Fibroblast of lung (primary cell): ENCODE results near the gene MB21D2. TPM values are rescaled to one million over a fixed set of nuclear protein-coding genes. Genes with fewer than 3 reads are reported as not detected.

Experiments
- DNase-seq, 2 donors: peaks; one replicate each; pipeline versions ENCODE4 v3.0.0 to v3.0.0-alpha.2; 2010; ENCODE audit warnings: low read depth in 2 of 2
- H2AFZ ChIP-seq: 2 replicates; pipeline ENCODE4 v1.5.1; 2012; ENCODE audit warnings: low read length, control low read depth, inconsistent platforms
- H3K27ac ChIP-seq: 2 replicates; pipeline ENCODE4 v1.5.1; 2011; ENCODE audit warnings: low read length, control low read depth; ENCODE audit not compliant: insufficient read depth
- H3K27me3 ChIP-seq: 2 replicates; pipeline ENCODE4 v1.5.1; 2011; ENCODE audit warnings: mild to moderate bottlenecking, low read length; ENCODE audit not compliant: control insufficient read depth, insufficient read depth
- H3K36me3 ChIP-seq: 2 replicates; pipeline ENCODE4 v1.5.1; 2011; ENCODE audit warnings: low read length; ENCODE audit not compliant: control insufficient read depth, insufficient read depth
- H3K4me1 ChIP-seq: 2 replicates; pipeline ENCODE4 v1.5.1; 2011; ENCODE audit warnings: low read length; ENCODE audit not compliant: control insufficient read depth, insufficient read depth; ENCODE audit errors: extremely low read depth
- H3K4me2 ChIP-seq: 2 replicates; pipeline ENCODE4 v1.5.1; 2011; ENCODE audit warnings: low read length, control low read depth; ENCODE audit not compliant: insufficient read depth; ENCODE audit errors: extremely low read depth
- H3K4me3 ChIP-seq, 4 experiments: fragments of 200-600 bp in 1 of 4; sonication (generic) in 1 of 4; replicated peaks in 1 of 4; 2 replicates each; pipeline ENCODE4 v1.5.1; 2011 to 2016; ENCODE audit warnings: low read length in 4 of 4, low read depth in 3 of 4, mild to moderate bottlenecking in 3 of 4, control low read depth in 2 of 4, inconsistent platforms in 1 of 4, mixed read lengths in 1 of 4; ENCODE audit not compliant: insufficient read depth in 1 of 4; ENCODE audit errors: control extremely low read depth in 1 of 4
- H3K79me2 ChIP-seq: 2 replicates; pipeline ENCODE4 v1.5.1; 2012; ENCODE audit warnings: mild to moderate bottlenecking, low read length, inconsistent platforms; ENCODE audit not compliant: control insufficient read depth, insufficient read depth
- H3K9ac ChIP-seq: 2 replicates; pipeline ENCODE4 v1.5.1; 2011; ENCODE audit warnings: mild to moderate bottlenecking, low read length, control low read depth; ENCODE audit not compliant: insufficient read depth
- H3K9me3 ChIP-seq: 2 replicates; pipeline ENCODE4 v1.5.1; 2012; ENCODE audit warnings: low read depth, low read length; ENCODE audit not compliant: control insufficient read depth, insufficient read depth
- H4K20me1 ChIP-seq: 2 replicates; pipeline ENCODE4 v1.5.1; 2011; ENCODE audit warnings: low read length; ENCODE audit not compliant: control insufficient read depth, insufficient read depth; ENCODE audit errors: extremely low read depth
- EZH2 ChIP-seq: IDR thresholded peaks from 2 replicates; pipeline ENCODE4 v1.5.1; 2012; ENCODE audit warnings: low read length, control low read depth, mild to moderate bottlenecking; ENCODE audit errors: missing control alignments
- polyA plus RNA-seq, 2 donors: library from polyadenylated mRNA; depleted of rRNA in 1 of 2; stranded (reverse) in 1 of 2; unstranded in 1 of 2; fragments of >200 nt; gene quantifications; 2 replicates each; pipeline ENCODE4 v1.2.1, GENCODE V29; 2011 to 2012; ENCODE audit warnings: missing spikeins in 1 of 2
- total RNA-seq: library from RNA; depleted of rRNA; stranded (reverse); fragments of >200 nt; gene quantifications from 2 replicates; pipeline ENCODE4 v1.2.1, GENCODE V29; 2014
- TF ChIP-seq, protein P1 (sequence below), 2 donors: IDR thresholded peaks in 1 of 2; conservative IDR thresholded peaks in 1 of 2; 1 replicate in 1 of 2; 2 replicates in 1 of 2; pipeline ENCODE4 v1.5.1; 2011 to 2012; ENCODE audit warnings: low read length in 2 of 2, control low read depth in 1 of 2, inconsistent platforms in 1 of 2, low read depth in 1 of 2, mild to moderate bottlenecking in 1 of 2

MB21D2 gene
- total and polyA plus RNA-seq, 2 donors (not counting 1 experiment from before 2014, with no cell fraction given) = 3.5 to 11.4 TPM

DNA sequence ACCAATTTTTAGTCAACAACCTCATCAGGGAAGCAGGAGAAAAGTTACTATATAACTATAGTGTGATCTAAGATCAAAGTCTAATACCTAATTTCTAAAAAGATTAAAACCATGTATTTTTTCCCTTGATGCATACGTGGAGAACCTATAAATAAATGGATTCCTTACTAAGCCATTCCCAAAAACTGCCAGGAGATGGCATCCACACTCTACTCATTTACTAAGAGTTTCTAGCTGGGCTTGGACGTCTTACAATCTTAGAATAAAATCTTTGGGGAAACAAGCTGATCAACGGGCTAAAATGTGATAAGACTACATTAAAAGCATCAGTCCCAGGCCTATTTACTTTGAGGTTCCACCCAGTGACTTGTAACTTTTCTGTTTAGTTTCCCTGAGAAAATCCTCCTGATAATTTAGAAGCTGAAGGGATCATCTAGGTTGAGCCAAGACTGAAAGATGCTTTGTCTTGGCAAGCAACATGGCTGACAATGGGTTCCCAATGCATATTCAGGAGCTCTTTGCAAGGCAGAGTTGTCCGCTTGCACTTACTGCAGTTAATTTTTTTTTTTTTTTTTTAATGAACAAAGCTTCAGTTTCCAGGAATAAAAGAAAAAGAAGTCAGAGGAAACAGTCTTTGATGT is 104.8 kb downstream of the MB21D2 start:
- Histone ChIP-seq H3K27ac (no peak overlapping the region), H3K9me3 (no peaks in the 10 kb centered on the region), H4K20me1 (no peaks in the 10 kb centered on the region), H2AFZ (no peak overlapping the region), H3K4me3 (no peak overlapping the region), H3K79me2 (peaks cover 12% of the 10 kb centered on the region), H3K36me3 (no peaks in the 10 kb centered on the region), H3K9ac (no peak overlapping the region), H3K4me1 (peaks cover 15% of the 10 kb centered on the region), H3K4me2 (no peak overlapping the region), H3K27me3 (no peaks in the 10 kb centered on the region)
- peak; percentile 52 to 80 for DNase-seq
- TF ChIP-seq EZH2 = no peak
- TF ChIP-seq, protein P1, sequence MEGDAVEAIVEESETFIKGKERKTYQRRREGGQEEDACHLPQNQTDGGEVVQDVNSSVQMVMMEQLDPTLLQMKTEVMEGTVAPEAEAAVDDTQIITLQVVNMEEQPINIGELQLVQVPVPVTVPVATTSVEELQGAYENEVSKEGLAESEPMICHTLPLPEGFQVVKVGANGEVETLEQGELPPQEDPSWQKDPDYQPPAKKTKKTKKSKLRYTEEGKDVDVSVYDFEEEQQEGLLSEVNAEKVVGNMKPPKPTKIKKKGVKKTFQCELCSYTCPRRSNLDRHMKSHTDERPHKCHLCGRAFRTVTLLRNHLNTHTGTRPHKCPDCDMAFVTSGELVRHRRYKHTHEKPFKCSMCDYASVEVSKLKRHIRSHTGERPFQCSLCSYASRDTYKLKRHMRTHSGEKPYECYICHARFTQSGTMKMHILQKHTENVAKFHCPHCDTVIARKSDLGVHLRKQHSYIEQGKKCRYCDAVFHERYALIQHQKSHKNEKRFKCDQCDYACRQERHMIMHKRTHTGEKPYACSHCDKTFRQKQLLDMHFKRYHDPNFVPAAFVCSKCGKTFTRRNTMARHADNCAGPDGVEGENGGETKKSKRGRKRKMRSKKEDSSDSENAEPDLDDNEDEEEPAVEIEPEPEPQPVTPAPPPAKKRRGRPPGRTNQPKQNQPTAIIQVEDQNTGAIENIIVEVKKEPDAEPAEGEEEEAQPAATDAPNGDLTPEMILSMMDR (conservative IDR thresholded peaks at IDR 0.05 in 1 of 2, IDR thresholded peaks at IDR 0.05 in 1 of 2; ENCODE audit: low read depth in 1 of 2, low read length in 2 of 2) = peak; percentile 71 to 74

DNA sequence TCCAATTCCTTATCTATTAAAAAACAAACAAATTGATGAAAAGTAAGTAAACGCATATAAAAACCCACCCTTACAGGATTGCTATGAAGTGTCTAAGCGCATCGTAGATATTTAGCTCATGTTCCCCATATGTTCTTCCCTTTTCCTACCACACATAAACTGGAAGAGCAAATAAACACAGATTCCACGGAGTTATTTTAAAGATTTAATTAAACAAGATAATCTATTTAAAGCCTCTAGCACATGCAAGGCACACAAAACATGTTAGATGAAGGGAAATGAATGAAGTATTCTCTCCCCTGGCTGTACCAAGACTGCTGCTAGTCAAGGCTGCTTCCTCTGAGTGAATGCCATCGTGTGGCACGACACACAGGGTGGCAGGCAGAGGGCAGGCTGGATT is 111.9 kb downstream of the MB21D2 start:
- Histone ChIP-seq H3K9ac (no peak overlapping the region), H3K27me3 (no peaks in the 10 kb centered on the region), H3K4me2 (no peak overlapping the region), H3K9me3 (no peaks in the 10 kb centered on the region), H3K36me3 (no peaks in the 10 kb centered on the region), H2AFZ (no peak overlapping the region), H3K4me1 (no peaks in the 10 kb centered on the region), H4K20me1 (no peaks in the 10 kb centered on the region), H3K4me3 (no peak overlapping the region), H3K79me2 (no peaks in the 10 kb centered on the region), H3K27ac (no peak overlapping the region)
- no peak for DNase-seq
- TF ChIP-seq, protein P1 (conservative IDR thresholded peaks at IDR 0.05 in 1 of 2, IDR thresholded peaks at IDR 0.05 in 1 of 2; ENCODE audit: low read depth in 1 of 2, low read length in 2 of 2) = no peak
- no peak for TF ChIP-seq EZH2

DNA sequence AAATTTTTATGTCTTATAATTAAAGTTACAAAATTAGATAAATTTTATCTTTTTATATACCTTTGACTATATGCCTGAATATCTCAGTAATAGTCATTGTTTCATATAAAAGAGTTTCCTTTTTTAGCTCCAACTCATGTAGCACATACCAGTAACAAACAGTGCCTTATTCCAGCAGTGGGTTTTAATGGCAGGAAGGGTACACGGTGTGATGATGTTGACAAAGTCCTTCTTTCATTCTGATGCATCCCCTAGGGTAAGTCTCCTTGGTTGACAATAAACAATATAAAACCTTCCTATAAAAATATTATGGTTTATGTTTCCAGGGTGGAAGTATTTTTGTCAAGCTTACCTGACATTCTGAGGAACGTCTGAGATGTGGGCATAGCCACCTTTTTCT is 113.2 kb downstream of the MB21D2 start:
- Histone ChIP-seq H3K79me2 (no peaks in the 10 kb centered on the region), H3K36me3 (no peaks in the 10 kb centered on the region), H3K27me3 (no peaks in the 10 kb centered on the region), H3K27ac (no peak overlapping the region), H3K4me1 (no peaks in the 10 kb centered on the region), H3K9ac (no peak overlapping the region), H3K4me3 (no peak overlapping the region), H4K20me1 (no peaks in the 10 kb centered on the region), H3K9me3 (no peaks in the 10 kb centered on the region), H3K4me2 (no peak overlapping the region), H2AFZ (no peak overlapping the region)
- TF ChIP-seq, protein P1 (conservative IDR thresholded peaks at IDR 0.05 in 1 of 2, IDR thresholded peaks at IDR 0.05 in 1 of 2; ENCODE audit: low read depth in 1 of 2, low read length in 2 of 2) = no peak
- no peak for TF ChIP-seq EZH2
- no peak for DNase-seq
